ENCODE results near the gene RFXANK.

RFXANK gene

GRCh38 chr19:19234220-19234816 lies 42.3 kb downstream of the RFXANK start:
- no peak for DNase-seq

- no peak for DNase-seq
These were observed 44.1 kb downstream of the RFXANK start for GRCh38 chr19:19236173-19236572.

- DNase-seq: no peak
These were observed 46.3 kb downstream of the RFXANK start for GRCh38 chr19:19238126-19238894.

GRCh38 chr19:19239675-19240074 lies 47.6 kb downstream of the RFXANK start:
- no peak for DNase-seq

DNA sequence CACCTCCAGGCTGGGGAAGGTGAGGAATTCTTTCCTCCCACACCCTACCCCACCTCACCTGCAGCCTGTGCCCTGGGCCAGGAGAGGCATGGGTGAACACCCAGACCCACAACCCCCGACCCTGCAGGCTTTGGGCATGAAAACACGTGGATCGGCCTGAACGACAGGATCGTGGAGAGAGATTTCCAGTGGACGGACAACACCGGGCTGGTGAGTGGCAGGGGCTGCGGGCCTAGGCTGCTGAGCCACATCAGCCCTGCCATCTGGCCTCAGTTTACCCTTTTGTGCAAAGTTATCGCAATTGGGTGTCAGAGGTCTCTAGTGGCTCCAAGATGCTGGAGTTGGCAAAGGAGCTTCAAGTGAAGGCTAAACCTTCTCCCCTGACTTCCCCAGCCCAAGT lies 48.4 kb downstream of the RFXANK start:
- DNase-seq: no peak

- no peak for DNase-seq
These were observed 58.2 kb downstream of the RFXANK start for GRCh38 chr19:19250196-19250801.

All from hematopoietic multipotent progenitor cell treated with erythropoietin and hydrocortisone succinate and interleukin-3 and kit ligand, for 8 days (in vitro differentiated cells).